H7 (cell line): ENCODE data around the gene MR1. TPM values are rescaled to one million over a fixed set of nuclear protein-coding genes. Genes with fewer than 3 reads are reported as not detected.

ENCODE experiments used
- DNase-seq: peaks from one replicate; pipeline ENCODE4 v3.0.0; 2012
- H3K27me3 ChIP-seq: 2 replicates; pipeline ENCODE4 v1.6.0; 2011; ENCODE audit warnings: mild to moderate bottlenecking, low read length; ENCODE audit not compliant: control insufficient read depth, insufficient read depth
- H3K36me3 ChIP-seq: replicated peaks from 2 replicates; pipeline ENCODE4 v1.5.1; 2011; ENCODE audit warnings: low read length; ENCODE audit not compliant: control insufficient read depth, insufficient read depth
- H3K4me3 ChIP-seq: 2 replicates; pipeline ENCODE4 v1.5.1; 2011; ENCODE audit warnings: low read depth, mild to moderate bottlenecking, control low read depth, low read length, moderate library complexity; ENCODE audit not compliant: insufficient read depth
- total RNA-seq: library from RNA; depleted of rRNA; stranded (reverse); fragments of >200 nt; shearing (Covaris generic); gene quantifications from 2 replicates; pipeline ENCODE4 v1.2.3, GENCODE V29; 2014; rRNA removed

The MR1 gene
- total RNA-seq, result 0.44 TPM in 1 of 2 replicates, not detected in the other

- DNase-seq, result peak; percentile 41
- no peaks in the 10 kb centered on the region for H3K27me3 ChIP-seq
- no peaks in the 10 kb centered on the region for H3K36me3 ChIP-seq
- H3K4me3 ChIP-seq, result no peak within 1 kb of the TSS
These were observed at the start of gene MR1 for GRCh38 chr1:181033799-181034451. TSS of gene MR1 (plus strand) at chr1:181033983. CDS start at chr1:181034008, 25 bp downstream.

- DNase-seq, result no peak
- Histone ChIP-seq H3K27me3 (no peaks in the 10 kb centered on the region), H3K4me3 (no peak overlapping the region), H3K36me3 (peaks cover 34% of the 10 kb centered on the region)
These were observed 45.5 kb upstream of the MR1 start for GRCh38 chr1:180988253-180988752.

GRCh38 chr1:180994262-180994661 lies 39.5 kb upstream of the MR1 start:
- Histone ChIP-seq H3K4me3 (no peak overlapping the region), H3K27me3 (no peaks in the 10 kb centered on the region), H3K36me3 (peaks cover 14% of the 10 kb centered on the region)
- DNase-seq, result no peak

- H3K4me3 ChIP-seq, result no peak overlapping the region
- no peak for DNase-seq
- peaks cover 8% of the 10 kb centered on the region for H3K36me3 ChIP-seq
- no peaks in the 10 kb centered on the region for H3K27me3 ChIP-seq
These were observed 35.8 kb upstream of the MR1 start for GRCh38 chr1:180997843-180998504.

GRCh38 chr1:181001091-181001780 lies 32.5 kb upstream of the MR1 start:
- Histone ChIP-seq H3K27me3 (no peaks in the 10 kb centered on the region), H3K36me3 (peaks cover 9% of the 10 kb centered on the region), H3K4me3 (no peak overlapping the region)
- no peak for DNase-seq

GRCh38 chr1:181002582-181003172 lies 31.1 kb upstream of the MR1 start:
- Histone ChIP-seq H3K36me3 (peaks cover 9% of the 10 kb centered on the region), H3K27me3 (no peaks in the 10 kb centered on the region), H3K4me3 (no peak overlapping the region)
- no peak for DNase-seq

GRCh38 chr1:181010789-181011188 lies 23.0 kb upstream of the MR1 start:
- Histone ChIP-seq H3K27me3 (no peaks in the 10 kb centered on the region), H3K4me3 (no peak overlapping the region), H3K36me3 (no peaks in the 10 kb centered on the region)
- no peak for DNase-seq

- H3K36me3 ChIP-seq, result no peaks in the 10 kb centered on the region
- H3K4me3 ChIP-seq, result no peak overlapping the region
- H3K27me3 ChIP-seq, result no peaks in the 10 kb centered on the region
- DNase-seq, result no peak
These were observed 22.2 kb upstream of the MR1 start for GRCh38 chr1:181011301-181012202.

GRCh38 chr1:181012203-181012745 lies 21.5 kb upstream of the MR1 start:
- no peak for DNase-seq
- Histone ChIP-seq H3K27me3 (no peaks in the 10 kb centered on the region), H3K4me3 (no peak overlapping the region), H3K36me3 (no peaks in the 10 kb centered on the region)

- no peaks in the 10 kb centered on the region for H3K36me3 ChIP-seq
- no peak overlapping the region for H3K4me3 ChIP-seq
- H3K27me3 ChIP-seq, result no peaks in the 10 kb centered on the region
- DNase-seq, result no peak
These were observed 20.6 kb upstream of the MR1 start for GRCh38 chr1:181013144-181013543.

- Histone ChIP-seq H3K27me3 (no peaks in the 10 kb centered on the region), H3K36me3 (peaks cover 2% of the 10 kb centered on the region), H3K4me3 (no peak overlapping the region)
- no peak for DNase-seq
These were observed 19.1 kb upstream of the MR1 start for GRCh38 chr1:181014477-181015250.

GRCh38 chr1:181015251-181015615 lies 18.6 kb upstream of the MR1 start:
- Histone ChIP-seq H3K4me3 (no peak overlapping the region), H3K36me3 (peaks cover 2% of the 10 kb centered on the region), H3K27me3 (no peaks in the 10 kb centered on the region)
- DNase-seq, result no peak

GRCh38 chr1:181016563-181016962 lies 17.2 kb upstream of the MR1 start:
- Histone ChIP-seq H3K36me3 (peaks cover 2% of the 10 kb centered on the region), H3K4me3 (no peak overlapping the region), H3K27me3 (no peaks in the 10 kb centered on the region)
- no peak for DNase-seq
